SK-N-SH treated with all-trans-retinoic acid at 6 μM for 48 hours (cell line): ENCODE measurements around the gene ADRA2C.

Experiments used
- ATAC-seq: fragments of 200-7000 bp; cut with Tn5 transposase; 3 replicates; pipeline ENCODE4 v1.9.1; 2020; ENCODE audit warnings: mild to moderate bottlenecking, moderate library complexity
- ARNTL ChIP-seq: fragments of 450-650 bp; formaldehyde crosslinking; IDR thresholded peaks from 2 replicates; pipeline ENCODE4 v1.5.0; 2020; ENCODE audit warnings: low read depth, mild to moderate bottlenecking, moderate library complexity, borderline replicate concordance
- BACH2 ChIP-seq: fragments of 250-450 bp; sonication (Bioruptor Pico); IDR thresholded peaks from 2 replicates; pipeline ENCODE4 v1.9.0; 2021; ENCODE audit warnings: mild to moderate bottlenecking, borderline replicate concordance
- CREB5 ChIP-seq: fragments of 250-450 bp; sonication (Bioruptor Pico); IDR thresholded peaks from 2 replicates; pipeline ENCODE4 v1.5.1; 2020; ENCODE audit warnings: low read depth, mild to moderate bottlenecking, moderate library complexity
- CSDC2 ChIP-seq: fragments of 250-450 bp; sonication (Bioruptor Pico); IDR thresholded peaks from 2 replicates; pipeline ENCODE4 v1.5.0; 2020; ENCODE audit warnings: mild to moderate bottlenecking, moderate library complexity
- CSRNP3 ChIP-seq: fragments of 250-450 bp; sonication (Bioruptor Pico); IDR thresholded peaks from 2 replicates; pipeline ENCODE4 v1.5.1; 2021; ENCODE audit warnings: mild to moderate bottlenecking, moderate library complexity
- ESRRG ChIP-seq: fragments of 250-450 bp; sonication (Bioruptor Pico); IDR thresholded peaks from 2 replicates; pipeline ENCODE4 v1.6.1; 2021; ENCODE audit warnings: mild to moderate bottlenecking
- GLIS3 ChIP-seq: fragments of 250-450 bp; sonication (Bioruptor Pico); IDR thresholded peaks from 2 replicates; pipeline ENCODE4 v1.5.0; 2020; ENCODE audit warnings: mild to moderate bottlenecking, moderate library complexity
- ISL1 ChIP-seq: fragments of 250-450 bp; sonication (Bioruptor Pico); IDR thresholded peaks from 2 replicates; pipeline ENCODE4 v2.1.2; 2022; ENCODE audit warnings: mild to moderate bottlenecking, moderate library complexity
- OSR1 ChIP-seq: fragments of 250-450 bp; sonication (Bioruptor Pico); IDR thresholded peaks from 2 replicates; pipeline ENCODE4 v1.8.0; 2022; ENCODE audit warnings: moderate library complexity, mild to moderate bottlenecking, inconsistent platforms
- PATZ1 ChIP-seq: fragments of 250-450 bp; sonication (Bioruptor Pico); IDR thresholded peaks from 2 replicates; pipeline ENCODE4 v1.8.0; 2020; ENCODE audit warnings: mild to moderate bottlenecking, moderate library complexity, borderline replicate concordance
- POU6F1 ChIP-seq: fragments of 250-450 bp; sonication (Bioruptor Pico); IDR thresholded peaks from 2 replicates; pipeline ENCODE4 v1.8.0; 2021; ENCODE audit warnings: low read depth, mild to moderate bottlenecking, moderate library complexity, borderline replicate concordance
- PPARA ChIP-seq: fragments of 250-450 bp; sonication (Bioruptor Pico); IDR thresholded peaks from 2 replicates; pipeline ENCODE4 v1.5.0; 2020; ENCODE audit warnings: mild to moderate bottlenecking, borderline replicate concordance
- RARB ChIP-seq: fragments of 250-450 bp; sonication (Bioruptor Pico); IDR thresholded peaks from 2 replicates; pipeline ENCODE4 v1.8.0; 2021; ENCODE audit warnings: mild to moderate bottlenecking, moderate library complexity
- SNAI2 ChIP-seq: fragments of 250-450 bp; sonication (Bioruptor Pico); IDR thresholded peaks from 2 replicates; pipeline ENCODE4 v1.5.0; 2020; ENCODE audit warnings: mild to moderate bottlenecking, moderate library complexity
- TCF4 ChIP-seq: fragments of 250-450 bp; sonication (Bioruptor Pico); IDR thresholded peaks from 2 replicates; pipeline ENCODE4 v1.8.0; 2021; ENCODE audit warnings: mild to moderate bottlenecking, moderate library complexity, borderline replicate concordance
- ZC3H10 ChIP-seq: fragments of 250-450 bp; sonication (Bioruptor Pico); IDR thresholded peaks from 2 replicates; pipeline ENCODE4 v1.5.1; 2021; ENCODE audit warnings: mild to moderate bottlenecking, moderate library complexity
- ZFP3 ChIP-seq: fragments of 250-450 bp; sonication (Bioruptor Pico); IDR thresholded peaks from 2 replicates; pipeline ENCODE4 v1.5.0; 2020; ENCODE audit warnings: mild to moderate bottlenecking, moderate library complexity
- ZFP30 ChIP-seq: fragments of 450-650 bp; formaldehyde crosslinking; IDR thresholded peaks from 2 replicates; pipeline ENCODE4 v1.5.0; 2022; ENCODE audit warnings: mild to moderate bottlenecking, moderate library complexity
- ZNF565 ChIP-seq: fragments of 450-650 bp; formaldehyde crosslinking; conservative IDR thresholded peaks from 2 replicates; pipeline ENCODE4 v1.5.0; 2020; ENCODE audit warnings: low read depth, mild to moderate bottlenecking, moderate library complexity
- ZNF70 ChIP-seq: fragments of 450-650 bp; formaldehyde crosslinking; IDR thresholded peaks from 2 replicates; pipeline ENCODE4 v1.5.0; 2020; ENCODE audit warnings: mild to moderate bottlenecking, moderate library complexity
- ZNF8 ChIP-seq: fragments of 450-650 bp; formaldehyde crosslinking; IDR thresholded peaks from 2 replicates; pipeline ENCODE4 v1.5.0; 2020; ENCODE audit warnings: mild to moderate bottlenecking, moderate library complexity

ADRA2C gene

GRCh38 chr4:3801931-3802550 is 35.9 kb downstream of the ADRA2C start:
- no peak for TF ChIP-seq CREB5 (CRISPR knock-in tag)
- TF ChIP-seq ISL1 (CRISPR knock-in tag): no peak
- no peak for TF ChIP-seq TCF4
- no peak for TF ChIP-seq ZNF70 (CRISPR knock-in tag)
- TF ChIP-seq ZFP3 (CRISPR knock-in tag): no peak
- no peak for TF ChIP-seq RARB (CRISPR knock-in tag)
- no peak for TF ChIP-seq ZNF8 (CRISPR knock-in tag)
- TF ChIP-seq GLIS3 (CRISPR knock-in tag): no peak
- no peak for TF ChIP-seq PATZ1 (CRISPR knock-in tag)
- TF ChIP-seq POU6F1 (CRISPR knock-in tag): no peak
- TF ChIP-seq ZNF565 (CRISPR knock-in tag): no peak
- no peak for TF ChIP-seq PPARA (CRISPR knock-in tag)
- TF ChIP-seq ARNTL (CRISPR knock-in tag): no peak

GRCh38 chr4:3802571-3803474 is 36.6 kb downstream of the ADRA2C start:
- TF ChIP-seq GLIS3 (CRISPR knock-in tag) (no peak), CSRNP3 (CRISPR knock-in tag) (no peak), BACH2 (CRISPR knock-in tag) (no peak), RARB (CRISPR knock-in tag) (no peak)
- TF ChIP-seq, all 23 proteins: peak for 0
- no peak for ATAC-seq

More at GRCh38 chr4:3801931-3802550, 35.9 kb downstream of the ADRA2C start:
- no peak for ATAC-seq

GRCh38 chr4:3803475-3803847 is 37.3 kb downstream of the ADRA2C start:
- ATAC-seq: no peak
- TF ChIP-seq CSRNP3 (CRISPR knock-in tag): no peak
- no peak for TF ChIP-seq ZFP30 (CRISPR knock-in tag)
- TF ChIP-seq OSR1 (CRISPR knock-in tag): no peak
- TF ChIP-seq GLIS3 (CRISPR knock-in tag): no peak
- TF ChIP-seq CSDC2: no peak
- no peak for TF ChIP-seq PPARA (CRISPR knock-in tag)
- no peak for TF ChIP-seq ZNF565 (CRISPR knock-in tag)
- no peak for TF ChIP-seq ZNF70 (CRISPR knock-in tag)
- TF ChIP-seq SNAI2 (CRISPR knock-in tag): no peak
- no peak for TF ChIP-seq ZNF8 (CRISPR knock-in tag)
- TF ChIP-seq TCF4: no peak
- no peak for TF ChIP-seq ESRRG (CRISPR knock-in tag)
- no peak for TF ChIP-seq ZC3H10 (CRISPR knock-in tag)
- TF ChIP-seq ARNTL (CRISPR knock-in tag): no peak
- TF ChIP-seq PATZ1 (CRISPR knock-in tag): no peak
- TF ChIP-seq POU6F1 (CRISPR knock-in tag): no peak
